HG03064 (cell line): ENCODE results near the gene KDM4B.

Experiments
- ATAC-seq: cut with Tn5 transposase; IDR thresholded peaks from one replicate; pipeline ENCODE4 v1.9.1; 2021; ENCODE audit warnings: low read depth; ENCODE audit not compliant: unreplicated experiment

KDM4B gene

DNA sequence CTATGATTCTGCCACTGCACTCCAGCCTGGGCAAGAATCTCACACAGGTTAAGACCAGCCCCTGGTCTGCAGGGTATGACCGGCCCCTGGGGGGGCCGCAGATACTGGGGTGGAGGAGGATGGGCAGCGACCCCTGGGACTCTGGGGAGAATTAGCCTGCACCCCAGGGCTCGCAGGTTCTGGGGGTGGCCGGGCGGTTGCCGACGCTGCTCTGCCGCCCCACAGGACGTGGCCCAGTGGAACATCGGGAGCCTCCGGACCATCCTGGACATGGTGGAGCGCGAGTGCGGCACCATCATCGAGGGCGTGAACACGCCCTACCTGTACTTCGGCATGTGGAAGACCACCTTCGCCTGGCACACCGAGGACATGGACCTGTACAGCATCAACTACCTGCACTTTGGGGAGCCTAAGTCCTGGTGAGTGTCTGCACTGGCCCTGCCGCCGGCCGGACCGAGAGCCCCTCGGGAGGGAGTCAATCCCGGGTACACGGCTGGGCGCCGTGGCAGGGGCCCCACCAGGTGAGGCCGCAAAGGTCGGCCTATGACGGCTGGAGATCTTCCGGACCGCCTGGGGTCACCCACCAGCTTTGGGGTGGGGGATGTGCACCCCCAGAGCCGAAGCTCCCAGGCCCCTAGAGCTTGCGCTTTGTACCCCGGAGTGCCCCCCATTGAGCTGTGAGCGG, 78.5 kb downstream of the KDM4B start:
- ATAC-seq, result no peak

DNA sequence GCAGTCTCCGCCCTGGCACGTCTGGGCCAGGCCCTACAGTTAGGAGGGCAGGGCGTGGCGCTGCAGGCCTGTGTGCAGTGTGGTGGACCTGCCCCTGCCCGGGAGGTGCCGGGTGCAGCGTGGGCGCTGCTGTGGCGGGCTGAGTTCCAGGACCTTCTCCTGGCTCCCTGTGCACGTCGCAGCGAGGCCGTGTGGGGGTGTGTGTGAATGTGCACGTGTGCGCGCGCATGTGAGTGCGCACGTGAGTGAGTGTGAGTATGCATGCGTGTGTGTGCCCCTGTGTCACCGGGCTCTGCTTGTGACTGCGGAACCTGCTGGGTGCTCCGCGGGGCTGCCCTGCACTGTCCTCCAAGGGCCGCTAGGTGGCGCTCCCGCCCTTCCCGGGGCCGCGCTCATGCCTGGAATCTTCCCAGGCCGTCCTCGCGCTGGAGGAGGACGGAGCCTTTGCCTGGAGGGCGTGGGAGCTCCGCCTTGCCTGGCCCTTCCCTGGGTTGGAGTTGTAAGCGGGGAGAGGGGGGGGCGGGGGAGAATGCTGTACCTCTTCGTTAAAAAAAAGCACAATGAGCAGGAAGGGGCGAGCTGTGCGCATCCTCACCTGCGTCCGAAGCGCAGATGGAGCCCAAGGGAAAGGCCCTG, 79.3 kb downstream of the KDM4B start:
- no peak for ATAC-seq

DNA sequence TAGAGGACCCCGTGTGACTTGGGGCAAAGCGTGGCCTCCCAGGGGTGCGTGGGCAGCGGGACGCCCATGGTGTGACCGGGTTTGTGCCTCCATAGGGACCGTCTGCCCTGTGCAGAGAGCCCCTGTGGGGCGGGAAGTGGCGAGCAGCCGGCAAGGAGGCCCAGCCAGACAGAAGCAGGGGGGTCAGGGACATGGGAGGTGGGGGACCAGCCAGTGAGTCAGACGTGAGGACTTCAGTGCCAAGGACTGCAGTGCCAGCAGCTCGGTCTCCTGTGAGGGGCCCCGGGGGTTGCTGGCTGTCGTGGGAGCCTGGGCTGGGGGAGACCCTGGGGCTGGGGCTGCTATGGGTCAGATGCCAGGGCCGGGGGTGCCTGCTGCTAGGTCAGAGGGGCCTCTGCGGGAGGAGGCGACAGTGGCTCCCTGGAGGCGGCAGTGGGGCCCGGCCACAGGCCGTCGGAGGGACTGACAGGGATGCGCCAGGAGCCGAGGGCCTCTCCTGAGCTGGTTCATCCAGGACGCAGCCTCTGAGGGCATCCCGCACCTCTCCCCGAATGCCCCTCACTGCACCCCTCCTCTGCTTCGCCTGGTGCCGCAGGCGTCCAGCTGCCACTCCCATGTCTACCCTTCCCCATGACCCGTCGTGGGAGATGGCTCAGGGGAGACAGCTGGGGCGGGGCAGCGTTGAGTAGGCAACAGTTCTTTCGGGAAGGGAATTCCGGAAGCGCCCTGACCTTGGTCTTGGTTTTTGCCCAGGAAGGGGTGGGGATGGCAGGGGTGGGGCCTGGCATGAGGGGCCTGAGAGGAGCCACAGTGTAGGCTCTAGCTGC, 80.0 kb downstream of the KDM4B start:
- no peak for ATAC-seq

DNA sequence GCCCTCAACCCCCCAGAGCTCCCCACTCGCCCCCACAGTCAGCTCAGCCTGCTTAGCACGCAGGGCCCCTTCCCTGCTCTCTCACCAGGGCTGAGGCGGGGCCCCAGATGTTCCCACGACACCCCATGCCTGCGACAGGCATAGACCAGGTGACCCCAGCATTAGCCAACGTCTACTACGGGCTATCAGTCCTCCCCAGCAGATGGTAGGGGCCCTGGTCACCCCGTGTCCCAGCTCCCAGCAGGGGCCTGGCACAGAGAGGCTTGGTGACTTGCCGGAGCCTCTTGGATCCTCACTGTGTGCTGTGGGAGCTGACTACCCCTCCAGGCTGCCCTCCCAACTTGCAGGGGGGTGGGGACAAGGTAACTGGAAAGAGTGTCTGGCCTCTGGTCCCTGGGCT, 80.6 kb downstream of the KDM4B start:
- ATAC-seq, result no peak

- ATAC-seq, result no peak
Observed at GRCh38 chr19:5050067-5050656, 81.2 kb downstream of the KDM4B start.

DNA sequence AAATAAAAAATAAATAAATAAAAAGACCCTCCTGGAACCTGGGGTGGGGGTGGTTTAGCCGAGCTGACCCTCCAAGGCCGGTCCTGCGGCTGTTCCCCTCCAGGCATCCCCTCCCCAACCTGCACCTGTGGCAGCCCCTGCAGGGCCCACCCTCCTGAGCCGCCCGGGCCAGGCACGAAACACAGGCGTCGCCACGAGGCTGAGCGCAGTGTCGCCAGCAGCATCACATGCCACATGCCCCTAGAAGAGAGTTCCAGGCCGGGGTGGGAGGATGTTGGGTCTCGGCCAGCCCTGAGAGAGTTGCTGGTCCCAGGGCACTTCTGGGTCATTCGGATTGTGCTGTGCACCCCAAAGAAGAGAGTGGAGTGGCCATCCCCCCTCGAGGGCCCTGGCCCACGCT, 82.0 kb downstream of the KDM4B start:
- no peak for ATAC-seq

GRCh38 chr19:5051619-5052018, 82.7 kb downstream of the KDM4B start:
- ATAC-seq, result no peak

- ATAC-seq, result no peak
Observed at GRCh38 chr19:5052515-5052914, 83.6 kb downstream of the KDM4B start.

- ATAC-seq, result no peak
Observed at GRCh38 chr19:5052945-5053485, 84.1 kb downstream of the KDM4B start.

- no peak for ATAC-seq
Observed at GRCh38 chr19:5053661-5054060, 84.7 kb downstream of the KDM4B start.

DNA sequence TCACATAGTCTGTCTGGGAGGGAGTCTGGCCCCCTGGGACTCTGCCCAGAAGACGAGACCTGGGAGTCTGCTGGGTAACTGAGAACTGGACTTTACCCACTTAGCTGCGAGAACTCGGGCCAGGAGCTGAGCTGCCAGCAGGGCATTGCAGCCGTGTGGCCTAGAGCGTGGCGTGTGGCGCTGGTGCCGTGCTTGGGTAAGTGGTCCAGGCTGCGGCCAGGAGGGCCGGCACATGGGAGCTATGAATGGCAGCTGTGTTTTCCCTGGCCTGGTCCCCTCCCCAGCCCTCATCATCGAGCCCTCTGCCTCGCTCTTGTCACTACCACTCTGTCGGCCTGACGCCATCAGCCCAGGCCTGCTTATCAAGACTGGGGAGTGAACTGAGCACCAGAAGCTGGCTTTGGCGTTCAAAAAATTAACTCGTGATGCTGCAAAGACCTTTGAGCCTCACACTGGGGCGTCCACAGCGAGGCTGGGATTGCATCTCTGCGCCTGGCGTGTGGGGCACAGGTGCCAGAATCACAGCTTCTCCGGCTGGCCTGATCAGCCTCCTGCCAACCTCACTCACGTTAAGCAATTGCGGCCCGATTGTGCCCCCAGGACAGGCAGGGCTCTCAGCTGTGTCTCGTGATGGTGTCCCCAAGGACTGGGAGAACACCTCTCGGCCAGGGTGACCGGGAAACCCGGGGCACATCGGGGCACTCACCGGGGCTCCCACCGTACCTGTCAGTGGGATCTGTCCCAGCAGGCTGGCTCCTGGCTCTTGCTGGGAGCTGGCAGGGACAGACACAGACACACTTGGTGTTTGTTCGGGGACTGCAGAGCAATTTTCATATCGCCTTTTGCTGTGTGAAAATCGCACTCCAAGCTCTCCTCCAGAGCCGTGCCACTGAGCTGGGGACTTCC, 85.9 kb downstream of the KDM4B start:
- ATAC-seq, result no peak

- no peak for ATAC-seq
Observed at GRCh38 chr19:5055457-5055776, 86.5 kb downstream of the KDM4B start.

DNA sequence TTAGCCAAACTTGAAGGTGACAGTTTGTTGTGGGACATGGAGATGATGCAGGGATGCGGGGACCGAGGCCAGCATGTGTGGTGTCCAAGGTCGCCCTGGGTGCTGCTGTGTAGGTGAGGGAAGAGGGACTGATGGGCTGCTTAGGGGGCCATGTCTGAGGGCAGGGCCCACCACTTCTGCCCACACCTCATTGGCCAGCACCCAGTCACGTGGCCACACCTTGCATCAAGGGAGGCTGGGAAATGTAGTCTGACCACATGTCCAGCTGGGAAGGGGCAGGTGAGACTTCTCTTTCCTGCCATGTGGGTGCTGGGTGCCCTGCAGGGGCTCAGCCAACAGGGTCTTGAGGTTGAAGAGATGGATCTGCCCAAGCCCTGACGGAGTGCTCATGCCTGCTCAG, 88.9 kb downstream of the KDM4B start:
- no peak for ATAC-seq

- no peak for ATAC-seq
Observed at GRCh38 chr19:5058521-5059212, 89.8 kb downstream of the KDM4B start.

DNA sequence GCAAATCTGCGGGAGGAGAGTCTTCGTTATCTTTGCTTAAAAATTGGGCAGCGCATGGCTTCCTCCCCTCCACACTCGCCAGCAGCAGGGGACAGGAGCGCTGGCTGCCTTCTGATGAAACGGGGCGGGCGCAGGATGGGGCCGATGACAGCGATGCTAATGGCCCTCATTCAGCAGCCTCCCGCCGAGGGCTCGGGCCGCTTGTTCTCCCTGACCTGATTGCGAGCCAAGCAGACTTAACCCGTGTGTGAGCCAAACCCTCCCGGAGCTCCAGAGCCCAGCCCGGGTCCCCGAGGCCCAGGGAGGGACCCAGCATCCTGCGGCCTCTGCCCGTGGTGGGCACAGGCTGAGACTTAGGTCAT, 90.3 kb downstream of the KDM4B start:
- ATAC-seq, result no peak

DNA sequence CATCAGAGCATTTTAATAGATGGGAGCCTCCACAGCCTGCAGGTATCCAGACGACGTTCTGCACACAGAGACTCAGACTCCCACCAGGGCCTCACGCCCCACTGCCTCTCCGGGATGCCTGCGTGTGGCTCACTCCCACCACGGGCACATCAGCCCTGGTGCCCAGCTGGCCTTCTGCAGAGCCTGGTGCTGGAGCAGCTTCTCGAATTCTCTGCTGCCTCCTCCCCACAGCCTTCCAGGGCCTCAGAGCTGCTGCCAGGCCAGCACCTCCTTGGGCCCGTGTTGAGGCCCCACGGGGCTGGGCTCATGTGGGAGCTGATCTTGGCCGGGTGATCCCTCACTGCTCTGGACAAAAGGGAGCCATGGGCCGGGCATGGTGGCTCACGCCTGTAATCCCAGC, 90.9 kb downstream of the KDM4B start:
- ATAC-seq, result no peak

DNA sequence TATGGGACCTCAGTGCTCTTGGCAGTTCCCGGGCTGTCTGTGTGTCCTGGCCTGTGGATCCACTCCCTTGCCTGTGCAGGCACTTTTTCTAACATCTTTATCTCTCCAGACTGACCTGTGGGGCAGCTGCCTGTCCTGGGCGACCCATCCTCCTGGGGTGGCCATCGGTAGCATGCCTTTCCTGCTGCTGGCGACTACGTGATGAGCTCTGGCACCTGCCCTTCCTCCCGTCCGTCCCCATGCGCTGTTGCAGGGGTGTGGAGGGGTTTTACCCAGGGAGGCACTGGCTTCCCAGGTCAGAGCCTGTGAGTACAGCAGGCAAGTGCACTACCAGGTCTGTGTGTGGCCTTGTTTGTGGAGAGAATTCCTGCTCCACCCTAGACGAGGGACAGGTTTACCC, 93.3 kb downstream of the KDM4B start:
- no peak for ATAC-seq

DNA sequence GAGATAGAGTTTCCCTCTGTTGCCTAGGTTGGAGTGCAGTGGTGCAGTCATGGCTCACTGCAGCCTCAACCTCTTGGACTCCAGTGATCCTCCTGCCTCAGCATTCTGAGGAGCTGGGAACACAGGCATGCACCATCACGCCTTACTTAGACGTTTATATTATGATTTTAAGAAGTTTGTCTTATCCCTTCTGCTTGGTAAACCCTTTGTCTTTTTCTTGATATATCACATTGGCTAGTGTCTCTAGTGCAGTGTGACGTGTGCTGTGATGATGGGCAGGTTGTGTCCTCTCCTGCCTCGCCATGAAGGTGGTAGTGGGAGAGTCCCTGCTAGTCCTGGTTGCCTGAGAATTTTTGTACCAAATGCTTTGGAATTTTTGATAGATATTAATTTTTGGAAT, 93.9 kb downstream of the KDM4B start:
- no peak for ATAC-seq

- ATAC-seq, result no peak
Observed at GRCh38 chr19:5063873-5064645, 95.1 kb downstream of the KDM4B start.
